Liver (tissue), 9 donors: ENCODE results near the gene MTERF4. TPM values are rescaled to one million over a fixed set of nuclear protein-coding genes. Genes with fewer than 3 reads are reported as not detected.

Experiments used
- DNase-seq: peaks from one replicate; pipeline ENCODE4 v3.0.0-alpha.2; 2017; ENCODE audit warnings: low spot score
- H3K27ac ChIP-seq, 2 donors: one replicate each; pipeline ENCODE4 v1.7.0; 2013; ENCODE audit warnings: inconsistent platforms in 2 of 2, low read length in 2 of 2, control low read depth in 1 of 2, low read depth in 1 of 2, mild to moderate bottlenecking in 1 of 2
- H3K27me3 ChIP-seq, 4 donors: one replicate each; pipeline versions ENCODE4 v1.6.1 to v1.7.0; 2013; ENCODE audit warnings: low read length in 3 of 4, inconsistent platforms in 1 of 4, mild to moderate bottlenecking in 1 of 4, moderate library complexity in 1 of 4; ENCODE audit not compliant: control insufficient read depth in 4 of 4, insufficient read depth in 4 of 4
- H3K36me3 ChIP-seq, 4 donors: one replicate each; pipeline versions ENCODE4 v1.6.1 to v1.7.0; 2013; ENCODE audit warnings: low read length in 3 of 4, mild to moderate bottlenecking in 3 of 4, low read depth in 1 of 4, moderate library complexity in 1 of 4; ENCODE audit not compliant: control insufficient read depth in 4 of 4, insufficient read depth in 3 of 4
- H3K4me1 ChIP-seq, 4 donors: one replicate each; pipeline versions ENCODE4 v1.6.1 to v1.7.0; 2013; ENCODE audit warnings: low read length in 3 of 4, mild to moderate bottlenecking in 3 of 4, moderate library complexity in 1 of 4; ENCODE audit not compliant: control insufficient read depth in 4 of 4, insufficient read depth in 4 of 4
- H3K4me3 ChIP-seq, 3 donors: one replicate each; pipeline versions ENCODE4 v1.6.1 to v1.7.0; 2013; ENCODE audit warnings: low read length in 3 of 3, control low read depth in 1 of 3, low read depth in 1 of 3, mild to moderate bottlenecking in 1 of 3
- H3K9ac ChIP-seq, 2 donors: one replicate each; pipeline ENCODE4 v1.7.0; 2013; ENCODE audit warnings: low read length in 2 of 2, mild to moderate bottlenecking in 2 of 2, moderate library complexity in 2 of 2, control low read depth in 1 of 2, low read depth in 1 of 2
- H3K9me3 ChIP-seq, 4 donors: one replicate each; pipeline versions ENCODE4 v1.6.1 to v1.7.0; 2013; ENCODE audit warnings: low read length in 3 of 4; ENCODE audit not compliant: control insufficient read depth in 4 of 4
- ATF3 ChIP-seq: IDR thresholded peaks from 2 replicates; pipeline ENCODE4 v1.6.1; 2016; ENCODE audit warnings: antibody characterized with exemption
- CTCF ChIP-seq: fragments of 150-350 bp; IDR thresholded peaks from 2 replicates; pipeline ENCODE4 v1.5.1; 2017; ENCODE audit warnings: improper control_type of control experiment, low read depth, low read length; ENCODE audit not compliant: missing input control
- EGR1 ChIP-seq, 2 donors: IDR thresholded peaks; 2 replicates each; pipeline ENCODE4 v1.6.1; 2016 to 2018; ENCODE audit warnings: antibody characterized with exemption in 2 of 2, low read depth in 2 of 2
- FOXA1 ChIP-seq: IDR thresholded peaks from 2 replicates; pipeline ENCODE4 v1.6.1; 2016; ENCODE audit warnings: antibody characterized with exemption
- FOXA2 ChIP-seq: IDR thresholded peaks from 2 replicates; pipeline ENCODE4 v1.6.1; 2016; ENCODE audit warnings: antibody characterized with exemption
- GABPA ChIP-seq, 2 donors: IDR thresholded peaks in 1 of 2; conservative IDR thresholded peaks in 1 of 2; 2 replicates each; pipeline ENCODE4 v1.6.1; 2016; ENCODE audit warnings: antibody characterized with exemption in 2 of 2, mild to moderate bottlenecking in 1 of 2, moderate library complexity in 1 of 2
- HNF4A ChIP-seq, 2 donors: conservative IDR thresholded peaks; 2 replicates each; pipeline ENCODE4 v1.6.1; 2016; ENCODE audit warnings: antibody characterized with exemption in 2 of 2, mild to moderate bottlenecking in 2 of 2
- HNF4G ChIP-seq: IDR thresholded peaks from 2 replicates; pipeline ENCODE4 v1.6.1; 2016; ENCODE audit warnings: antibody characterized with exemption
- JUND ChIP-seq, 2 donors: IDR thresholded peaks; 2 replicates each; pipeline ENCODE4 v1.6.1; 2016; ENCODE audit warnings: antibody characterized with exemption in 2 of 2
- MAX ChIP-seq: IDR thresholded peaks from 2 replicates; pipeline ENCODE4 v1.6.1; 2016; ENCODE audit warnings: antibody characterized with exemption
- NR2F2 ChIP-seq: IDR thresholded peaks from 2 replicates; pipeline ENCODE4 v1.6.1; 2016; ENCODE audit warnings: antibody characterized with exemption
- RAD21 ChIP-seq, 2 donors: IDR thresholded peaks; 2 replicates each; pipeline ENCODE4 v1.6.1; 2016; ENCODE audit warnings: antibody characterized with exemption in 2 of 2, mild to moderate bottlenecking in 2 of 2
- REST ChIP-seq: IDR thresholded peaks from 2 replicates; pipeline ENCODE4 v1.6.1; 2016; ENCODE audit warnings: antibody characterized with exemption, mild to moderate bottlenecking
- RXRA ChIP-seq, 2 donors: IDR thresholded peaks; 2 replicates each; pipeline ENCODE4 v1.6.1; 2017 to 2018; ENCODE audit warnings: antibody characterized with exemption in 2 of 2, mild to moderate bottlenecking in 1 of 2
- SP1 ChIP-seq: IDR thresholded peaks from 2 replicates; pipeline ENCODE4 v1.6.1; 2018; ENCODE audit warnings: antibody characterized with exemption, mild to moderate bottlenecking
- TAF1 ChIP-seq: conservative IDR thresholded peaks from 2 replicates; pipeline ENCODE4 v1.6.1; 2016; ENCODE audit warnings: antibody characterized with exemption, mild to moderate bottlenecking
- YY1 ChIP-seq: IDR thresholded peaks from 2 replicates; pipeline ENCODE4 v1.6.1; 2016; ENCODE audit warnings: antibody characterized with exemption, mild to moderate bottlenecking
- ZBTB33 ChIP-seq: IDR thresholded peaks from 2 replicates; pipeline ENCODE4 v1.6.1; 2016; ENCODE audit warnings: antibody characterized with exemption
- WGBS: extraction: QIAGEN DNeasy Blood & Tissue Kit; methylation state at CpG from one replicate; pipeline ENCODE4 v1.1.7; 2013; 5-methylcytosine and 5-hydroxymethylcytosine counted together
- polyA plus RNA-seq, 2 donors: library from polyadenylated mRNA; stranded (reverse) in 1 of 2; unstranded in 1 of 2; fragments of 200-250 nt in 1 of 2; fragments of >200 nt in 1 of 2; fragmentation: Nextera tagmentation in 1 of 2; extraction: Ambion mirVana in 1 of 2; gene quantifications; one replicate each; pipeline versions ENCODE4 v1.2.1 to v1.2.3, GENCODE V29; 2013 to 2015
- total RNA-seq, 2 donors: library from RNA; depleted of rRNA; stranded (reverse); fragments of >200 nt; gene quantifications; one replicate each; pipeline ENCODE4 v1.2.3, GENCODE V29; 2014
- donor health status: healthy.
- donor health status: healthy.
- donor health status: healthy.
- donor health status: healthy.
- donor health status: healthy.

Gene MTERF4
- total and polyA plus RNA-seq, 4 donors, result 13.3 to 36.7 (median 20.3) TPM

- peak overlapping the region in 2 of 3 donors; percentile 87 to 93 for H3K4me3 ChIP-seq
- H3K9me3 ChIP-seq, result no peaks in the 10 kb centered on the region
- peak overlapping the region; percentile 92 to 100 for H3K9ac ChIP-seq
- H3K27ac ChIP-seq, result no peak overlapping the region
- peaks cover 0 to 11% (median 9%) of the 10 kb centered on the region in 4 donors for H3K36me3 ChIP-seq
- H3K4me1 ChIP-seq, result peaks cover 0 to 22% (median 16%) of the 10 kb centered on the region in 4 donors
- 53% methylated on average over 5 of the region's 5 CpGs for WGBS
- no peaks in the 10 kb centered on the region for H3K27me3 ChIP-seq
- TF ChIP-seq EGR1 (IDR thresholded peaks at IDR 0.05; ENCODE audit: low read depth in 2 of 2), result no peak
- no peak for TF ChIP-seq RXRA (IDR thresholded peaks at IDR 0.05)
- no peak for TF ChIP-seq ZBTB33
- TF ChIP-seq SP1, result no peak
- no peak for TF ChIP-seq CTCF
- TF ChIP-seq REST, result no peak
- TF ChIP-seq GABPA (IDR thresholded peaks at IDR 0.05 in 1 of 2, conservative IDR thresholded peaks at IDR 0.05 in 1 of 2), result no peak
- no peak for TF ChIP-seq RAD21 (IDR thresholded peaks at IDR 0.05)
- TF ChIP-seq HNF4A (conservative IDR thresholded peaks at IDR 0.05), result no peak
- TF ChIP-seq YY1, result no peak
- no peak for TF ChIP-seq MAX
- TF ChIP-seq HNF4G, result no peak
- no peak for TF ChIP-seq FOXA1
- no peak for TF ChIP-seq ATF3
- no peak for TF ChIP-seq FOXA2
- TF ChIP-seq NR2F2, result no peak
- no peak for TF ChIP-seq TAF1
- TF ChIP-seq JUND (IDR thresholded peaks at IDR 0.05), result no peak
- peak; percentile 9 for DNase-seq
Measured at GRCh38 chr2:241103176-241103595, 1.1 kb upstream of the MTERF4 start.
